ENCODE data around the gene SLC16A2. TPM values are rescaled to one million over a fixed set of nuclear protein-coding genes. Genes with fewer than 3 reads are reported as not detected.

Gene SLC16A2
- total RNA-seq, 1 experiment from 2014 or later = 55.2 TPM

DNA sequence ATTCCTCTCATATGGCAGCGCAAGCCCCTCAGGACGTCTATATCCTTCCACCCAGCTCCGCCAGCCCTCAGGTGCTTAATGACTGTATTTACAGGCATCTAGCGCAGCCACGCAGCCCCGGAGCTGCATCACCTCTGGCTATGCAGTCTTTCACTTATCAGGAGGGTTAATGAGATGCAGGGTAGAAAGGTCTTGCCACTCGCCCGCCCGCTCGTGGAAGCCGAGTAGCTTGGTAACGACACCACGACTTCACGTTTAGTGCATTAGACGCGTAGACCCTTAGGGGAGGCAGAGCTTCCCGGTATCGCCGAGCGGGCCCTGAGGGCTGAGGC lies 1.5 kb upstream of the SLC16A2 start:
- POLR2A ChIA-PET = interaction anchor here (0.8 to 1.3 kb wide), 2 partner anchors 13 to 194 kb away, joined by 4 to 5 read pairs; no protein-coding TSS in a partner anchor
- Mint-ChIP-seq H3K9me3 (no peaks in the 10 kb centered on the region), H3K27me3 (ENCODE audit: low read depth) (no peaks in the 10 kb centered on the region; the same call in none of the 2 replicates), H3K4me1 (peaks cover 28% of the 10 kb centered on the region), H3K36me3 (no peaks in the 10 kb centered on the region), H3K4me3 (peak overlapping the region; percentile 81), H3K27ac (no peak overlapping the region)
- CTCF ChIA-PET = interaction anchor here (0.8 to 3.1 kb wide), 8 partner anchors 12 to 115 kb away, joined by 3 to 19 read pairs (median 4); no protein-coding TSS in a partner anchor
- TF ChIP-seq, protein P1, sequence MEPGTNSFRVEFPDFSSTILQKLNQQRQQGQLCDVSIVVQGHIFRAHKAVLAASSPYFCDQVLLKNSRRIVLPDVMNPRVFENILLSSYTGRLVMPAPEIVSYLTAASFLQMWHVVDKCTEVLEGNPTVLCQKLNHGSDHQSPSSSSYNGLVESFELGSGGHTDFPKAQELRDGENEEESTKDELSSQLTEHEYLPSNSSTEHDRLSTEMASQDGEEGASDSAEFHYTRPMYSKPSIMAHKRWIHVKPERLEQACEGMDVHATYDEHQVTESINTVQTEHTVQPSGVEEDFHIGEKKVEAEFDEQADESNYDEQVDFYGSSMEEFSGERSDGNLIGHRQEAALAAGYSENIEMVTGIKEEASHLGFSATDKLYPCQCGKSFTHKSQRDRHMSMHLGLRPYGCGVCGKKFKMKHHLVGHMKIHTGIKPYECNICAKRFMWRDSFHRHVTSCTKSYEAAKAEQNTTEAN (CRISPR knock-in tag; IDR thresholded peaks at IDR 0.05) = no peak
- TF ChIP-seq, protein P2, sequence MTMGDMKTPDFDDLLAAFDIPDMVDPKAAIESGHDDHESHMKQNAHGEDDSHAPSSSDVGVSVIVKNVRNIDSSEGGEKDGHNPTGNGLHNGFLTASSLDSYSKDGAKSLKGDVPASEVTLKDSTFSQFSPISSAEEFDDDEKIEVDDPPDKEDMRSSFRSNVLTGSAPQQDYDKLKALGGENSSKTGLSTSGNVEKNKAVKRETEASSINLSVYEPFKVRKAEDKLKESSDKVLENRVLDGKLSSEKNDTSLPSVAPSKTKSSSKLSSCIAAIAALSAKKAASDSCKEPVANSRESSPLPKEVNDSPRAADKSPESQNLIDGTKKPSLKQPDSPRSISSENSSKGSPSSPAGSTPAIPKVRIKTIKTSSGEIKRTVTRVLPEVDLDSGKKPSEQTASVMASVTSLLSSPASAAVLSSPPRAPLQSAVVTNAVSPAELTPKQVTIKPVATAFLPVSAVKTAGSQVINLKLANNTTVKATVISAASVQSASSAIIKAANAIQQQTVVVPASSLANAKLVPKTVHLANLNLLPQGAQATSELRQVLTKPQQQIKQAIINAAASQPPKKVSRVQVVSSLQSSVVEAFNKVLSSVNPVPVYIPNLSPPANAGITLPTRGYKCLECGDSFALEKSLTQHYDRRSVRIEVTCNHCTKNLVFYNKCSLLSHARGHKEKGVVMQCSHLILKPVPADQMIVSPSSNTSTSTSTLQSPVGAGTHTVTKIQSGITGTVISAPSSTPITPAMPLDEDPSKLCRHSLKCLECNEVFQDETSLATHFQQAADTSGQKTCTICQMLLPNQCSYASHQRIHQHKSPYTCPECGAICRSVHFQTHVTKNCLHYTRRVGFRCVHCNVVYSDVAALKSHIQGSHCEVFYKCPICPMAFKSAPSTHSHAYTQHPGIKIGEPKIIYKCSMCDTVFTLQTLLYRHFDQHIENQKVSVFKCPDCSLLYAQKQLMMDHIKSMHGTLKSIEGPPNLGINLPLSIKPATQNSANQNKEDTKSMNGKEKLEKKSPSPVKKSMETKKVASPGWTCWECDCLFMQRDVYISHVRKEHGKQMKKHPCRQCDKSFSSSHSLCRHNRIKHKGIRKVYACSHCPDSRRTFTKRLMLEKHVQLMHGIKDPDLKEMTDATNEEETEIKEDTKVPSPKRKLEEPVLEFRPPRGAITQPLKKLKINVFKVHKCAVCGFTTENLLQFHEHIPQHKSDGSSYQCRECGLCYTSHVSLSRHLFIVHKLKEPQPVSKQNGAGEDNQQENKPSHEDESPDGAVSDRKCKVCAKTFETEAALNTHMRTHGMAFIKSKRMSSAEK (CRISPR knock-in tag; IDR thresholded peaks at IDR 0.05; ENCODE audit: borderline replicate concordance) = no peak
- no peak for TF ChIP-seq FOXP1 (CRISPR knock-in tag; IDR thresholded peaks at IDR 0.05; ENCODE audit: borderline replicate concordance)
- TF ChIP-seq, protein P3, sequence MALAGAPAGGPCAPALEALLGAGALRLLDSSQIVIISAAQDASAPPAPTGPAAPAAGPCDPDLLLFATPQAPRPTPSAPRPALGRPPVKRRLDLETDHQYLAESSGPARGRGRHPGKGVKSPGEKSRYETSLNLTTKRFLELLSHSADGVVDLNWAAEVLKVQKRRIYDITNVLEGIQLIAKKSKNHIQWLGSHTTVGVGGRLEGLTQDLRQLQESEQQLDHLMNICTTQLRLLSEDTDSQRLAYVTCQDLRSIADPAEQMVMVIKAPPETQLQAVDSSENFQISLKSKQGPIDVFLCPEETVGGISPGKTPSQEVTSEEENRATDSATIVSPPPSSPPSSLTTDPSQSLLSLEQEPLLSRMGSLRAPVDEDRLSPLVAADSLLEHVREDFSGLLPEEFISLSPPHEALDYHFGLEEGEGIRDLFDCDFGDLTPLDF (CRISPR knock-in tag; IDR thresholded peaks at IDR 0.05) = no peak
- DNase-seq (ENCODE audit: low spot score) (no peak), ATAC-seq (peak; percentile 2)

DNA sequence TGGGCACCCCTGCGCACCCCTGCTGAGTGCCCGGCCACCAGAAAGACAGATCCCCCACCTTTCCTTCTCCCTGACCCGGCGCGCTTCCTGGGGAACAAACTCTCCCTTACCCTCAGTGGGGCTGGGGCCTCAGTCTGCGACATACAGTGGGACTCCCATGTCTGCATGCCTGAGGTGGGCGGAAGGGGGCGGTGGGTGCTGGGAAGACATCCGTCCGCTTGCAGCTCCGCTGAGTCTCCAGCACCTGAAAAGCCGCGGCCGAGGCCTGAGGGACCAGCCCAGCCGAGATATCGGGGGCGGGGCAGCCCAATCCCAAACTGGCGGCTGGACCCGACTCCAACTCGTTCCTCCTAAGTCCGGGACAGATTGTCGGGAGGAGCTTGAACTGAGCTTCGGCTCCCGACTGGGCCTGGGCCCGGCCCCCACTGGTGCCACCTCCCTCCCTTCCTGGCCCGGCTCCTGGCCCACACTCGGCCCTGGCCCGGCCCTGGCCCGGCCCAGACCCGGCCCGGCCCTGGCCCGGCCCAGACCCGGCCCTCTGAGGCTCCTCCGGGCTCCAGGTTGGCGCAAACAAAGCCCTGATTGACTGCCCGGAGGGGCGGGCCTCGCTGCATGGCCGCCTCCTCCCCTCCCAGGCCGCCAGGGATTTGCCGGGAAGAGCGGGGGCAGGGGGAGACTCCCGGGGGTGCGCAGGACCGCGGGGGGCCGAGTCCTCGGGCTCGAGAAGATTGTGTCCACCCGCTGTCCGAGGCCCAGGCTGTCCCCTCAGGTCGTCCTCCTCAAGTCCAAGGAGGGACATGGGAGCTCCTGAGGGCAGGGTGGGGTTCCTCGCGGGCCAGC lies 877 bp upstream of the SLC16A2 start:
- Mint-ChIP-seq H3K4me1 (peaks cover 28% of the 10 kb centered on the region), H3K36me3 (no peaks in the 10 kb centered on the region), H3K4me3 (peak overlapping the region; percentile 81), H3K27me3 (ENCODE audit: low read depth) (no peaks in the 10 kb centered on the region; the same call in none of the 2 replicates), H3K9me3 (no peaks in the 10 kb centered on the region), H3K27ac (no peak overlapping the region; the same call in 1 of the 2 replicates)
- ChIA-PET POLR2A (interaction anchor here (0.8 to 1.8 kb wide), 4 partner anchors 12 to 193 kb away, joined by 3 to 9 read pairs (median 4); no protein-coding TSS in a partner anchor), CTCF (interaction anchor here (0.8 to 3.1 kb wide), 10 partner anchors 11 to 128 kb away, joined by 3 to 19 read pairs (median 4); no protein-coding TSS in a partner anchor)
- DNase-seq (ENCODE audit: low spot score) (peak; percentile 74), ATAC-seq (peak; percentile 54)
- TF ChIP-seq, protein P4, sequence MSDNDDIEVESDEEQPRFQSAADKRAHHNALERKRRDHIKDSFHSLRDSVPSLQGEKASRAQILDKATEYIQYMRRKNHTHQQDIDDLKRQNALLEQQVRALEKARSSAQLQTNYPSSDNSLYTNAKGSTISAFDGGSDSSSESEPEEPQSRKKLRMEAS (CRISPR knock-in tag; IDR thresholded peaks at IDR 0.05) = peak; percentile 44; the same call in 1 of the 2 replicates
- TF ChIP-seq, protein P5, sequence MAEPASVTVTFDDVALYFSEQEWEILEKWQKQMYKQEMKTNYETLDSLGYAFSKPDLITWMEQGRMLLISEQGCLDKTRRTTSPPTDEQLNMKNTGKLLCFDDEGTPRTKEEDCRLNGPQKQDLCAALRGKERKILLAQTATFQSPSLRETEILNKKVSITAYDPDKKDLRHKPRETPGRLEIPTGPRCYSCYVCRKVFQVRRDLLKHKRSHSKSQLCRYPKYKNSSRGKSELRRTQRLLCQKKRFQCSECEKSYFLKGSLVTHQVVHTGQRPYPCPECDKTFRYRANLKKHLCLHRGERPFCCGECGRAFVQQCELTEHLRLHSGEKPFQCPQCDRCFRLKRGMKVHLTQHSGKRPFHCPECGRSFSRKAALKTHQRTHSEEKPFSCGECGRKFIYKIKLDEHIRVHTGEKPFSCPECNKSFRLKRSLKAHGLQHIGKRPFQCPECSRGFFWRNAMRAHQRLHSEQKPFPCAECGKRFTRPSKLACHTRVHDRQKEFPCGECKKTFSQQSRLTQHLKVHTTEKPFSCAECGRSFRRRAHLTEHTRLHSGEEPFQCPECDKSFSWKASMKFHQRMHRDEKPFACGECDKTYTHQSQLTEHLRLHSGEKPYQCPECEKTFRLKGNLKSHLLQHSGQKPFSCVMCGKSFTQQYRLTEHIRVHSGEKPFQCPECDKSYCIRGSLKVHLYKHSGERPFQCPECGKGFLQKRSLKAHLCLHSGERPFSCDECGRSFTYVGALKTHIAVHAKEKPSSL (CRISPR knock-in tag; conservative IDR thresholded peaks at IDR 0.05) = no peak
- no peak for TF ChIP-seq ZNF671 (CRISPR knock-in tag; IDR thresholded peaks at IDR 0.05)
- TF ChIP-seq TCF7 (CRISPR knock-in tag; IDR thresholded peaks at IDR 0.05; ENCODE audit: low read depth) = no peak
- TF ChIP-seq, protein P6, sequence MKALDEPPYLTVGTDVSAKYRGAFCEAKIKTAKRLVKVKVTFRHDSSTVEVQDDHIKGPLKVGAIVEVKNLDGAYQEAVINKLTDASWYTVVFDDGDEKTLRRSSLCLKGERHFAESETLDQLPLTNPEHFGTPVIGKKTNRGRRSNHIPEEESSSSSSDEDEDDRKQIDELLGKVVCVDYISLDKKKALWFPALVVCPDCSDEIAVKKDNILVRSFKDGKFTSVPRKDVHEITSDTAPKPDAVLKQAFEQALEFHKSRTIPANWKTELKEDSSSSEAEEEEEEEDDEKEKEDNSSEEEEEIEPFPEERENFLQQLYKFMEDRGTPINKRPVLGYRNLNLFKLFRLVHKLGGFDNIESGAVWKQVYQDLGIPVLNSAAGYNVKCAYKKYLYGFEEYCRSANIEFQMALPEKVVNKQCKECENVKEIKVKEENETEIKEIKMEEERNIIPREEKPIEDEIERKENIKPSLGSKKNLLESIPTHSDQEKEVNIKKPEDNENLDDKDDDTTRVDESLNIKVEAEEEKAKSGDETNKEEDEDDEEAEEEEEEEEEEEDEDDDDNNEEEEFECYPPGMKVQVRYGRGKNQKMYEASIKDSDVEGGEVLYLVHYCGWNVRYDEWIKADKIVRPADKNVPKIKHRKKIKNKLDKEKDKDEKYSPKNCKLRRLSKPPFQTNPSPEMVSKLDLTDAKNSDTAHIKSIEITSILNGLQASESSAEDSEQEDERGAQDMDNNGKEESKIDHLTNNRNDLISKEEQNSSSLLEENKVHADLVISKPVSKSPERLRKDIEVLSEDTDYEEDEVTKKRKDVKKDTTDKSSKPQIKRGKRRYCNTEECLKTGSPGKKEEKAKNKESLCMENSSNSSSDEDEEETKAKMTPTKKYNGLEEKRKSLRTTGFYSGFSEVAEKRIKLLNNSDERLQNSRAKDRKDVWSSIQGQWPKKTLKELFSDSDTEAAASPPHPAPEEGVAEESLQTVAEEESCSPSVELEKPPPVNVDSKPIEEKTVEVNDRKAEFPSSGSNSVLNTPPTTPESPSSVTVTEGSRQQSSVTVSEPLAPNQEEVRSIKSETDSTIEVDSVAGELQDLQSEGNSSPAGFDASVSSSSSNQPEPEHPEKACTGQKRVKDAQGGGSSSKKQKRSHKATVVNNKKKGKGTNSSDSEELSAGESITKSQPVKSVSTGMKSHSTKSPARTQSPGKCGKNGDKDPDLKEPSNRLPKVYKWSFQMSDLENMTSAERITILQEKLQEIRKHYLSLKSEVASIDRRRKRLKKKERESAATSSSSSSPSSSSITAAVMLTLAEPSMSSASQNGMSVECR (CRISPR knock-in tag; IDR thresholded peaks at IDR 0.05; ENCODE audit: borderline replicate concordance) = 0 out of 2 replicates have a peak, but pooled peaks have one; percentile 34
- TF ChIP-seq TEAD1 (CRISPR knock-in tag; IDR thresholded peaks at IDR 0.05) = no peak
- TF ChIP-seq CREM (CRISPR knock-in tag; IDR thresholded peaks at IDR 0.05) = no peak
- TF ChIP-seq, protein P7, sequence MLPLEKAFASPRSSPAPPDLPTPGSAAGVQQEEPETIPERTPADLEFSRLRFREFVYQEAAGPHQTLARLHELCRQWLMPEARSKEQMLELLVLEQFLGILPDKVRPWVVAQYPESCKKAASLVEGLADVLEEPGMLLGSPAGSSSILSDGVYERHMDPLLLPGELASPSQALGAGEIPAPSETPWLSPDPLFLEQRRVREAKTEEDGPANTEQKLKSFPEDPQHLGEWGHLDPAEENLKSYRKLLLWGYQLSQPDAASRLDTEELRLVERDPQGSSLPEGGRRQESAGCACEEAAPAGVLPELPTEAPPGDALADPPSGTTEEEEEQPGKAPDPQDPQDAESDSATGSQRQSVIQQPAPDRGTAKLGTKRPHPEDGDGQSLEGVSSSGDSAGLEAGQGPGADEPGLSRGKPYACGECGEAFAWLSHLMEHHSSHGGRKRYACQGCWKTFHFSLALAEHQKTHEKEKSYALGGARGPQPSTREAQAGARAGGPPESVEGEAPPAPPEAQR (CRISPR knock-in tag; IDR thresholded peaks at IDR 0.05) = no peak
- no peak for TF ChIP-seq HMGA2 (CRISPR knock-in tag; IDR thresholded peaks at IDR 0.05)
- 0 out of 2 replicates have a peak, but pooled peaks have one; percentile 35 for TF ChIP-seq ZNF423 (CRISPR knock-in tag; IDR thresholded peaks at IDR 0.05)
